ENCODE measurements around the gene TMEM203.

The TMEM203 gene

GRCh38 chr9:137168904-137169856, 36.3 kb downstream of the TMEM203 start:
- in situ Hi-C loops (cut with MboI; ENCODE audit: low sequenced_read_pairs), result no loop called here

- in situ Hi-C loops (cut with MboI; ENCODE audit: low sequenced_read_pairs), result no loop called here
Observed at GRCh38 chr9:137168573-137168903, 36.9 kb downstream of the TMEM203 start.

GRCh38 chr9:137167747-137168572, 37.5 kb downstream of the TMEM203 start:
- in situ Hi-C loops (cut with MboI; ENCODE audit: low sequenced_read_pairs), result no loop called here

- in situ Hi-C loops (cut with MboI; ENCODE audit: low sequenced_read_pairs), result no loop called here
Observed at GRCh38 chr9:137167277-137167746, 38.1 kb downstream of the TMEM203 start.

- in situ Hi-C loops (cut with MboI; ENCODE audit: low sequenced_read_pairs), result no loop called here
Observed at GRCh38 chr9:137166380-137167229, 38.8 kb downstream of the TMEM203 start.

- in situ Hi-C loops (cut with MboI; ENCODE audit: low sequenced_read_pairs), result no loop called here
Observed at GRCh38 chr9:137165250-137165836, 40.1 kb downstream of the TMEM203 start.

GRCh38 chr9:137164370-137165249, 40.8 kb downstream of the TMEM203 start:
- in situ Hi-C loops (cut with MboI; ENCODE audit: low sequenced_read_pairs), result no loop called here

- in situ Hi-C loops (cut with MboI; ENCODE audit: low sequenced_read_pairs), result no loop called here
Observed at GRCh38 chr9:137163805-137164204, 41.6 kb downstream of the TMEM203 start.

- in situ Hi-C loops (cut with MboI; ENCODE audit: low sequenced_read_pairs), result no loop called here
Observed at GRCh38 chr9:137163365-137163715, 42.1 kb downstream of the TMEM203 start.

- in situ Hi-C loops (cut with MboI; ENCODE audit: low sequenced_read_pairs), result no loop called here
Observed at GRCh38 chr9:137162505-137163364, 42.7 kb downstream of the TMEM203 start.

GRCh38 chr9:137161558-137162486, 43.6 kb downstream of the TMEM203 start:
- in situ Hi-C loops (cut with MboI; ENCODE audit: low sequenced_read_pairs), result no loop called here

GRCh38 chr9:137160716-137161557, 44.5 kb downstream of the TMEM203 start:
- in situ Hi-C loops (cut with MboI; ENCODE audit: low sequenced_read_pairs), result no loop called here

GRCh38 chr9:137160054-137160425, 45.4 kb downstream of the TMEM203 start:
- in situ Hi-C loops (cut with MboI; ENCODE audit: low sequenced_read_pairs), result no loop called here

- in situ Hi-C loops (cut with MboI; ENCODE audit: low sequenced_read_pairs), result no loop called here
Observed at GRCh38 chr9:137159105-137160053, 46.1 kb downstream of the TMEM203 start.

- in situ Hi-C loops (cut with MboI; ENCODE audit: low sequenced_read_pairs), result no loop called here
Observed at GRCh38 chr9:137158625-137159024, 46.8 kb downstream of the TMEM203 start.

All from HL-60/S4 treated with phorbol 12-myristate 13-acetate at 8.2 ng/mL for 4 days and 3 days (cell line).